ENCODE data around the gene MAPK1.

The MAPK1 gene

DNA sequence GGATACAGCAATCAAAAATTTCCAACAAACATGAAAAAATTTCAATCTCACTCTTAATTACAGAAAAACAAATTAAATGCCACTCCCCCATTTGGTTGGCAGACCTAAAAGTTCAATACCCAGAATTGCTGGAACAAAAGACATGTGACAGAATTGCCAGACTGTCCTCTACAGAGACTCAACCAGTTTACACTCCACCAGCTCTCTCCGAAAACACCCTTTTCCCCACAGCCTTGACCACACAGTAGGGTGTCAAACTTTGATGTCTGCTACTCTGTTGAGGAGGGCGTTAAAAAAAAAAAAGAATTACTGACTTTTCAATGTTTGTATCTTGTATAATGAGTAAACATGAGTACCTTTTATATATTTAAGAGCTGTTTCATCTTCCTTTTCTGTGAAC is 87.2 kb downstream of the MAPK1 start:
- DNase-seq, result no peak

DNA sequence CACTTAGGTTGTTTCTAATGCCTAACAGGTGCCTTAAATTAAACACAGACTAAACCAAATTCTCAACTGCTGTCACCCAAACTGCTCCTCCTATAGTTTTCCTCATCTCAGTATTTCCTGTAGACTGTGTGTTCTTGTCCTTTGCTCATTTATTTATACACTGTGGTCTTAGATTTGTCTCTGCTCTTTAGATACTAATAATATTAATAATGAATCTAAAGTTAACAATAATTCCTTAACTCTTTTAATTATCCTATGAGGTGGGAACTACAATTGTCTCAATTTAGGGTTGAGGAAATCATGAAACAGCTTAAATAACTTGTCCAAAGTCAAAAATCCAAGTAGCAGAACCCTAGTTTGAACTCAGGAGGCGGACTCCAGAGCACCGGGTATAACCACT is 88.0 kb downstream of the MAPK1 start:
- no peak for DNase-seq

DNA sequence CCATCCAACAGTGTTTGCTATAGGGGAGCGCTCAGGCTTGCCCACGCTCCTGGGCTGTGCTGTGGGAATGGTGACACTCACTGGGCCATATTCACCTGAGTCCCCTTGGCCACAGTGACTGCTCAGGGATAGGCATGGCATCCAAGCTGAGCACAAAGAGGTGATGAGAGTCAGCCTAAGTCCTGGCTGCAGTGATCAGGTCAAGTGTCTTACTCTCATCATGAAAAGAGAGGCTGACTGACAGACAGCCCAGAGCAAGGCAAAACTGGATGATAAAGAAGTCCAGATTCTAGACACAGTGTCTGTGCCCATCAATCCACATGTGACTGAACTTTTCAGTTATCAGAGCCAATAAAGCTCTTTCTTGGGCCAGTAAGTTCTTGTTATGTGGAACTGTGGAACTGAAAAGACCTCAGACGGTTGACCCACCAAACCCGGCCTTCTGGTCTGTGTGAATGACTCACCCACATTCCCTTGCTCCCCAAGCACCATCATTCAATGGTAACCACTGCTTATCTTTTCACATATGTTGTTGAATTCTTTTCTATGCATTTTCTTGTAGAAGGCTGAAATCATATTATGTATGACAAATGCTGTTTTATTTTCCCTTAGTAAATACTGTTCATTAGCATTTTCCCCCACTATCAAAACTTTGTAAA is 88.6 kb downstream of the MAPK1 start:
- DNase-seq, result no peak

DNA sequence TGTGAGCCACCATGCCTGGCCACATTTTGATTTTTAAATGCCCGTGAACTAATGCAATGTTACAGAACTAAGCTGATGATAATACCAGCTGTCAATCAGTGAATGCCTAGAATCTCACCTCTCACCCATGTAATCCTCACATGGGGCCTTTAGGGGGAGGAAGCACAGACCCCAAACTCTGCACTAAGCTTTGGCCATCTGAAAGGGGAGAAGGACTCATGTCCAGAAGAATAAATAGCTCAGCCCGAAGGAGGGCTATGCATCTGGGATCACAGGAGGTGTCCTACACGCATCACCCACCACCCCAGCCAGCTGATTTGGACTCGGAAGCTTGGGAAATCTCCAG is 95.8 kb downstream of the MAPK1 start:
- DNase-seq, result no peak

DNA sequence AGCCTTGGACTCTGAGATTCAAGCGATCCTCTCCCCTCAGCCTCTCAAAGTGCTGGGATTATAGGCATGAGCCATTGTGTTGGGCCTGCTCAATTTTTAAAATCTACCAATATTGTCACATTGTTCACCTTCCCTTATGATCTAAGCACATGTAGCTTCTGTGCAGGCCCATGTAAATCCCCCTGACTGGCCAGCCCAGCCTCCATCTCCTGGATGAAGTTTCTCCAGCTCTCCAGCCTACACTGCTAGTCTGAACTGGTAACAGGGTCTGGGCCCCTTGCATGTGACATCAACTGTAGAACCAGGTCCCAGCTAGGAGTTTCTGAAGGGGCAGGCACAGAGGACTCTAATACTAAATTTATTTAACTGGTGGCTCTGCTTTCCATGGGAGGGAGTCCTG is 99.0 kb downstream of the MAPK1 start:
- DNase-seq, result no peak

DNA sequence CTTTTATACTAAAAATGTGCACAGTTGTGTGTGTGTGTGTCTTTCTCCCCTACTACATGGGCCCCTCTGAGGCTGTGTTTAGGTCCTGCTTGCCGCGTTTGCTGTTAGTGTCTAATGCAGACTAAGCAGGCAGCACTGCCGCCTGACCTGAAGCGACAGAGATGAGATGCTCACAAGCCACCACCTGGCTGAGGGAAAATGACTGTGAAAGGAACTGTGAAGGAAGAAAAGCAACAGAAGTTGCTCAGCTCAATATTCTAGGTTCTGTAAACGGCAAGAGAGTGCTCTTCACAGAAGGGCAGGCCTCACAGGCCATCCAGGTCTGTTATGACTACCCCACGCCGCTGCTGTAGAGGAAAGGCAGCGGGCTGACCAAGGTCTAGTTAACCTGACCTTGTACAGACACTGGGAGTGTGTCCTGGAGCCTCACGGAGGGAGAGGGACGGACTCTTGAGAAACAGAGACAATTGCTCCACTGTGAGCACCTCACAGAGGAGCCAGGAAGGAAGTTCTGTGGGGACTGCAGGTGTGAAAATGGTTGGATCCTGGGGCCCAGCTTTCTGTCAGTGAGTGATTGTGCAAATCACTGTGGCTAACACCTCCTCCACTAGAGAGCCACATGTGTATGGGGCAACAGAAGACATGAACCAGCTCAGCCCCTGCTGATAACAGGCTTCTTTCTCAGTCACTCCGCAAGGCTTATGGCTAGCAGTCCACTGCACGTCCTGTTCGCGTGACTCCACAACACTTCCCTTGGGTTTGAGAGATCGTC is 100.6 kb downstream of the MAPK1 start:
- DNase-seq, result no peak

DNA sequence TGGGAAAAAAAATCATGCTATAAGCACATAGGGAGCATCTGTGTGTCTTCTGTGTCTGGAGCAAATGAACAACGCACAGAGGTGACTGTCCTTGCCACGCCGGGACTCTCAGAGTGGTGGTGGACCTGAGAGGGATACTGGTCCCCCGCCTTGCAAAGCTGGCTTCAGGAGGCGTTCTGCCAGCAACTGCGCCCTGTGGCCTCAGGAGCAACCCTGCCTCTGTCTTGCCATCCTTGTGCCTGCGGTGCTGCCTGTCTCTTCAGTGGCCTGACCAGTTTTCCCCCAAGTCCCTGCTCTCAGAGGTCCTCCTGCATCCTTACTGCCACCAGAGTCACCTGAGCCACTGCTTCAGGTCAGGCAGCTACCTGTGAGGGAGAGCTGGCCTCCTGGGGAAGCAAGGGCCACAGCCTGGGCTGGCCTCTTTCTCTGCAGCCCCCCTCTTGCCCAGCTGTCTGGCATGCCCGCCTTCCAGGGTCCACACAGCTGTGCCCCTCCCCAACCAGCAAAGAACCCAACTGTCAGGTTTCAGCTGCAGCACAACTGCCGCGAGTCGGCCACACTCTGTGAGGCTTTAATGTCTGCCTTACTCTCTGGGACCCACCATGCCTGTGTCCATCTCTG is 101.4 kb downstream of the MAPK1 start:
- DNase-seq, result no peak

DNA sequence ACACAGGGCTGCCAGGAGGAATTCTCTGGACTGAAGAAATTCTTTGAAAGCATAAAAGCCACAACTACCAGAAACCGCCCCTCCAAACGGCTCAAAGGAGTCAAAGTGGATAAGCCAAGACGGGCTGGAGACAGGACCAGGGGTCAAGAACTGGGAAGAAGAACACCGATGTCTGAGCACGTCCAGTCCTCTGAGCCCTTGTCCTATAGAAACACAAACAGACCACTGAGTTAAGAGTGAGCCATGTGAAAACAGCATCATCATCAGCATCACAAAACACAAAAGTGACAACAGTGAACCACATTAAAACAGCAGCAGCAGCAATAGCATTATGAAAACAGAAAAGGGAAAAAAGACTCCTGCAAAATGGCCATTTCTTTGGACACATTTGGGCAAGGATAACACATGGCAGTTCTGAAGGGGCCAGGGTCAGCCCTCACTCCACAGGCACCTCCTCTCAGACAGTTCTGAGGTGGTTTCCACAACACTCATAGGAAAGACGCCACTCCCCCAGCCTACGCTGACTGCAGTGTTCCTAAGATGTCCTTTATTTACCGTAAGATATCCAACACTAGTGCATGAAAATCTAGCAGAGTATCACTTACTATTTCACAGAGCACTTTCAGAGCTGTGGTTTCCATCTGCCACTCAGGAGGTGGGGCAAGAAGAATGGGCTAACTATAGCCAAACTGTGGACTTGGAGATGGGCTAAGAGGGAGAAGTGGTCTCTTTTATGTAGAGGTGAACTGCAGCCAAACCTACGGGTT is 103.2 kb downstream of the MAPK1 start:
- DNase-seq, result no peak

DNA sequence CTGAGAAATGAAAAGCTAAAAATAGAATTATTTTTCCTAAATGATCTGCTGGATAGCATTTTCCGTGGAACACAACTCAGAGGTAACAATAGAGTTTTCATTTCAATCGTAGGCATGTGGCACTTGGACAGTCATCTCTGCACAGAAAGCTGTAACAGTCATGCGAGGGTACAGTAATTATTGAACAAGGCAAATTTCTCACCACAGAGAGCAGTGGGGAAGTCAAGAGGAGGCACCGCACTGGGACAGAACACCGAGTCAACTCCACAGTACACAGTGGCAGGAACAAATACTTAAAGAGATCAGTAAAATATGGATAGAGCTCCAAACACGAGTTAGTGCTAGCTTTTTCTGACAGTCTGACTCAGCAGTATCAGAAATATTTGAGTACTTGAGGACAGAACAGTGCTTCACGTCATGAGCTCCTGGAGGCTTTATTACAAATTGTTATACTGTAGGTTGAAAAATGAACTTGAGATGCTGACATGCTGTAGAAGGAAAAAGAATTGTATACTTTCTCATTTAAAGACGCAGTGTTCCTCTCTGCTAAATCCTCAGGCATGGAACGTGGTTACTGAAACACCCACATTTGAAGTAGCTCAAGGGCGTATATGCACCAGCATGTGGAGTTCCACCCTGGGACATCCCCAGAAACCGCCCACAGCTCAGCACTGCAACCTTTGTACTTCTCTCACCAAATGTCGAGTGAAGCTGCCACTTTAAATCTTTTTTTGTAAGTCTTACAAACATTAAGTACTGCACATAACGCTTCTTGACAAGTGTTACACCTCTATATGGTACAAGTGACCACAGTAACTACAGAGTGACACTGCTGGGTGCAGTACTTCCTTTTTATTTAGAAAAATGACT is 104.5 kb downstream of the MAPK1 start:
- DNase-seq, result no peak

DNA sequence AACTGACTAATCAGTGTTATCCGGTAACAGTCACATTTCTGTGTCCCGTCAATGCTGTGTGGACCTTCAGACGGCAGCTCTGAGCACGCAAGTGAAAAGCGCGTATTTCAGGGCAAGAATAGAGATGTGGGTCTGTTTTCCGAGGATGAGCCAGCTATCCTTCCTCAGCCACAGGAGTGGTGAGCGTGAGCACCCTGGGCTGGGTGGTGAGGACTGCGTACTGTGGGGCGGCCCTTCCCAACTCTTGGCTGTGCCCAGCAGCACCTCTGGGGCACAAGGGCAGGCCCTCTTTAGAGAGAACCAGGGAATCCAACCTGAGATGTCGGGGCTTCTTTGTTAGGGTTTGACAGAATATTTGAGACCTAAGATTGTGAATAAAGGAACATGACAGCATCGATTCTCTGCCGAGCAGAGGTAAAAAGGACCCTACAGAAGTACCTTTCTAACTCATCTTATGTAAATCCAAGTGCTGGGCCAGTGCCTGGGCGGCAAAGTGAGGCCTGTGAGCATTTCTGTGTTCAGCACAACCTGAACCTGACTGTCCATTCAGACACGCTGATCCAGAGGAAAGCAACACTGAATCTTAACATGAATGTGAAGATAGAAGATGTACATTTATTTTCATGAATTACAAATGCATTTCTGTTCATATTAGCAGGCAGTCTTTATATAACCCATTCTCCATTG is 105.3 kb downstream of the MAPK1 start:
- DNase-seq, result no peak

DNA sequence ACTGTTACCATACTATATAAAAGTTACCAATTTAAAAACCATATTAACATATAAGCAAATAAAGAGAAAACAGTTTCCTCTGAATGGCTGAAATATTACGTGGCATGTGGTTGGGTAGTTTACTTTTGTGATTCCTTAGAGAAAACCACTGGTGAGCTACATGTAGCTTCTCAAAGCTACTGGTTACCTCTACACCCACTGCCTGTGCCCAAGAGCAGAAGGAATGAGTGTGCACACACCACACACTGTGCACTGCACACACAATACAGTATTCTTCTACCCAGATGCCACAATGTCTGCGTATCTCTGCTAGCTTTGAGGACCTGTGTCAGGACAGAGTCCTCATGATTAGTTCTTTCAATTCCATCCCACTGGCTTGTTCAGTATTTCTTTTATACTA is 106.4 kb downstream of the MAPK1 start:
- no peak for DNase-seq

DNA sequence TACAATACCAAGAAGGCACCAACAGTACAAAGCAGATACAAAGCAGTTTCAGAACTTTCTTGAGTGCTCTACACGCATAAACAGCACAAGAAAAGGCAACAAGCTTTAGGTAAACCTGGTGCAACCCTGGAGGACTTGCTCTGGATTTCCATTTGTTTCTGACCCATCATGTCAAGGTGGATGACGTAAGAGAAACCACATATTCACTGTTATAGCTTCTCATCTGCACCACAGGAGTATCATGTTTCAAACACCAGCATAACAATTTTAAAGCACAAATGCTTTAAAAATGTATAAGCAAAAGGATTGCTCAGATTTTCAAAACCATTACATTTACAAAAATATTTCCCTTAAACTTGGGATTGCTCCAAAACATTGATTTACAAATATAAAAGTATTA is 106.8 kb downstream of the MAPK1 start:
- DNase-seq, result no peak

DNA sequence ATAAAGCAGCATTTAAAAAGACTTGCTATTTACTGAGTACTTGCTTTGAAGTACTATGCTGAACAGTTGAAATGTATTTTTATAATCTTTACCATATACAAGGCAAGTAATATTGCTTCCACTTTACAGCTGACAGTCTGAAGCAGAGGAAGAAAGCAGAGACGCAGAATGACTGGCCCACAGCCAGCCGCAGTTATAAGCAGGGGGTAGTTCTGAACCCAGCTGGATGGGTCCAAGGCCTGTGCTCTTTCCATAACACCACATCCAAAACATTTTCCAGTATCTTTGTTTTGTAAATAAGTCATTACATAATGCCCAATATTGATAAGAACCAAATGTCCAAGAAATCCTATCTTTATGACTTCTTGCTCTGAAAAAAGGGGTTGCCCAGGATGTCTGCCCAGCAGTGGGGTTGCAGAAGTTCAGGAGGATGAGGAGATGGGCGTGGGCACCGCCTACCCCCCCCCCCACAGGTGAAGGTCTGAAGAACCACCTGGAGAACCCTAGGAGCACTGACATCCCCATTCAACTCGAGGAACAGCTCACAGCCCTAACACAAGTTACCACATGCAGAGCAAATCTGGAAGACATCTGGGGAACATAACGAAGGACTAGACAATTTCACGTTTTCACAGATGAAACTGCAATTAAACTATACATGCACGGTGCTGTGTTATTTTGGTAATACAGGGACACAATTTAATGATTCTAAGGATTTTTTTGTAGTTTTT is 107.6 kb downstream of the MAPK1 start:
- DNase-seq, result no peak

DNA sequence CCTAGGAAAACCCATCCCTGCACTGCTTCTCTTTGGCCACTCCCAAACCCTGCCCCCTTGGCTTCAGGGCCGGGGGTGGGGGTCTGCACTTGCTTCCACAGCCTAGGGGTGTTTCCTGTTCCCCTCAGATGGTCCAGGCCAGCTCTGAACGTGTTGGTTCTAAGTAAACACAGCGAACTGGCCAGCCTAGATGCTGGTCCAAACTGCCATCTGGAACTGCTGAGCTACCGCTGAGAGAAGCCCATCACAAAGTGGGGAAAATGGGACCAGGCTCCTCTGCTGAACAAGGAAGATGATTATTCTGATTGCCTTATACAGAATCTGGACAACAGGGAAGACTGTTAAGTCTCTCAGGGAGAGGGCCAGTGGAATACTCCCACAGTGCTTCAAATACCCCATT is 108.4 kb downstream of the MAPK1 start:
- DNase-seq, result no peak

DNA sequence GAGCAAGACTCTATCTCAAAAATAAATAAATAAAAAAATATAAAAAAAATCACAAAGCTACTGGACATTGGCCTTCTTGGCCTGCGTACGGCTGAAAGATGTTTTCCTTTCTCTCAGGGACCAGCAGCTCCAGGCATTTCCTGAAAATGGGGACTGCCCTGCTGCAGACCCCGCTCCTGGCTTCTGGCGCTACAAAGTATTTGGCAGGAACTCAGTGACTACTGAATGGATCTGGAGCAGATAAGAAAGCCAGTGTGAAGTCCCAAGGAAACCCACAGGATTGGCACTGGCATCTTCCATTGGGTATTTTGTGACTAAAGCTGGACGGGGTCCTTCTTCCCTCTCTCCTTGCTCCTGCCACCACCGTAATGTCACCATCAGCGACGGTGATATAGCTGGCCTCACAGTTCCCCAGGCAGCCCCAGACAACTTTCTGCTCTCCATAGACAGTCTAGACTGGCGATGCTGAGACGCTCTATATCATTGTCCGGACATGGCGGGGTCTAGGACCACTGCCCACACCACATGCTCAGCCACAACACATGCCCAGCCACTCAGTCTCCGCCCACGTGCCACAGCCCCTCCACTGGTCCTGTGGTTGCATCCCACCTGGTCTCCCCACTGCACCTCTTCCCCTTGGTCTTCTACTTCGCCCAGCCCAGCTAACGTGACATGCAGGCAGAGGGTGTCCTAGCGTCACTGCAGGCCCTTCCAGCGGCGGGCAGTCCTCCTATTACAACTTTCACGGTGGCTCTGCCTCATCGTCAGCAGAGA is 109.2 kb downstream of the MAPK1 start:
- DNase-seq, result no peak

DNA sequence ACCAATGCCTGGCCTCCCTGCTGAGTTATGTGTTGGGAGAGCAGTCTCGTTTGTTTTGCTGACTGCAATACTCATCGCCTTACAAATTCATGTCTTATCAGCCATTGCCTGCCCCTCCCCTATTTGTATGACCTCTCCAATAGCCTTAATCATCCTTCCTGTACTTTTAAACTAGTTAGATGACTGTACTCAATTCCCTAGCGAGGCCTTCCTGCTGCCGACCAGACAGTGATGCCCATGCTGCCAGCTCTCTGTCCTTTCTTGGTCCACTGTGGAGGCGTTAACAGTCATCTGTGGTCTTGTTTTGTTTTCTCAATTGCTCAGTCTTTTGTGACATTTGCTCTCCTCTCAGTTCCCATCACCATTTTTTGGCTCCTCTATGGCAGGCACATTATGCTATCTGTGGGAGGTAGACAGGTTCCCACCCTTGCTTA is 111.6 kb downstream of the MAPK1 start:
- DNase-seq, result no peak

DNA sequence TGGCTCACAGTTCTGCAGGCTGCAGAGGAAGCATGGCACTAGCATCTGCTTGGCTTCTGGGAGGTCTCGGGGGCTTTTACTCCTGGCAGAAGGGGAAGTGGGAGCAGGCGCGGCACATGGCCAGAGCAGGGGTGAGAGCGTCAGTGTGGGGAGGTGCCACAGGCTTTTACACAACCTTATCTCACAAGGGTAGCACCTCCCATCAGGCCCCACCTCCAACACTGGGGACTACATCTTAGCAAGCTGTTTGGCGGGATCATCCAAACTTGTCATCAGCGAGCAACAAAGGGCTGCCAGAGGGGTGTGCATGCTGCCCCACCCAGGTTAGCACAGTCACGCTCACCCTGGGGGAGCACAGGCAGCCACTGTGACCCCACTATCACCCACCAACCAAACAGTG is 112.9 kb downstream of the MAPK1 start:
- DNase-seq, result no peak

DNA sequence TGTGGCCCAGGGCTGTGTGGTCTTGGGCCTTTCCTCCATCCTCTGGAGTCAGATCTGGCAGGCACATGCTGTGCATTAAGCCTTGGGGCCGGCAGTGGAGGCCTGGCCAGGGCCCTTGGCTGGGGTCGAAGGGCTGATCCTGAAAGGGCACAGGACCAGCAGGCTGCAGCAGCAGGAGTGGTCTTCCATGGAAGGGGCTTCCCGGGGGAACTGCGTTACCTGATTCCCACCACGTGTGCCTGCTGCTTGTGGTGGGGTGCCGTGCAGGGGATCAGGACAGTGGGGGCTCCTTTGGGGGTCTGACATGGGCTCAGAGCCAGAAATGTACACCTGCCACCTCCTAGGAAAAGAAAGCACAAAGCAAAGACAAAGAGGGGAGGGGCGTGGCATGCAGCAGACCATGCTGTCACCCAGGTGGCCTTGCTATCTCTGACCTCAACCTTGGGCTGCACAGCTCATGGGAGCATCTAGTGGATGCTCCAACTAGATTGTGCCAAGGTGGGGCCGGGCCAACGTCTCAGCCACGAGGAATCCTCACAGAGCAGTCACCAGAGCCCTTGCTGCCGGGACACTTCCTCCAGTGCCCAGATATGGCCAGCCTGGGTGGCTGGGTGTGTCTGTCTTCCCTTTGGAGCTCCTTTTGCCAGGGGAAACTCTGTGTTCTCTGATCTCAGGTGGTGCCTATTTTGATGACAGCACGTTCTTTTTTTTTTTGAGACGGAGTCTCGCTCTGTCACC is 113.9 kb downstream of the MAPK1 start:
- DNase-seq, result no peak

DNA sequence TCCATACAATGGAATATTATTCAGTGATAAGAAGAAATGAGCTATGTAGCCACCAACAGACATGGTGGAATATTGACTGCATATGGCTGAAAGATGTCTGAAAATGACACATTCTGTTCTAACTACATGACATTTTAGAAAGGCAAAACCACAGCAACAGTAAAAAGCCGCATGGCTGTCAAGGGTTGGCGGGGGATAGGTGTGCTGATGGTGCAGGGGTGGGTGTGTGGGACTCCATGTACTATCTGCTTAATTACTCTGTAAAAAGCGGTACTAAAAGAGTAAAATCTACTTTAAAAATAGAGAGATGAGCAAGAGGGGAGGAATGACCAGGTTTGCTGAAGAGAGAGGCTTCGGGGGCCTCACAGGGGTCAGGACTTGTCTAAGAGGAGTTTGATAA is 115.2 kb downstream of the MAPK1 start:
- no peak for DNase-seq

DNA sequence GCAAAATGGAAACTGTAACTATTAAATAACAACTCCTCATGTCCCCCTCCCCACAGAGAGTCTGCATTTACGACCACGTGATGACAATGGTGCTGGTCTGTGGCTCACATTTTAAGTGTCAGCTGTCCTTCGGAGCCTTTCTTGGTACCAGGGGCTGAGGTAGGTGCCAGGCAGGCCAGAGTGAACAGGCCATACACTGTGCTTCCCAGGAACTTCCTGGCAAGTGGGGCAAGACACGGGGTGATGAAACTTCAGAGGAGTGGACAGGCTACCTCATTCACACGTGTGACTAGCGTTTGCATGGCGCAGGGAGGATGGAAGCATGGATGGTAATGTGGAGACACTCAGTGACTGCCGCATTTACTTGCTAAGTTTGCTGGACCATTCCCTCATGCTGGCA is 121.5 kb downstream of the MAPK1 start:
- DNase-seq, result no peak

Data from hippocampal formation (tissue), 2 donors.